ENCODE results near the gene AMBP.

DNA sequence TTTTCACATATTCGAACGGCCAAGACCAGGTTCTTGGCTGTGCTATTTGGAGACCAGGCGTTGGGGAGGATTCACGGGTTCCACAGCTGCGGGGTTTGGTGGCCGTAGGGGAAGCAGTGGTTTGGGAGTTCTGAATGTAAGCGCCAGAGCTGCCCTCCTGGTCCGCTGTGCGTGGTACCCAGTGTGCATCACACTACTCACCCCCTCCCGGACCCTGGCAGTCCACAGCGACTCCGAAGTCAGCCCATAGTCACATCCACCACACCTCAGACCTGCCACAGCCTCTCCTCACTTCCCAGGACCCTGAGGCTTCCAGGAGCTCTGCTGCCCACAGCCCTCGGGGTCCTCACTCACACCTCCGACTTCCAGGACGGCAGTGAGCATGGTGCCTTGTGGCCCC lies 26.8 kb downstream of the AMBP start:
- no peak for TF ChIP-seq CTCF (IDR thresholded peaks at IDR 0.05; ENCODE audit: low read length)
- no peak for TF ChIP-seq EZH2 (IDR thresholded peaks at IDR 0.05; ENCODE audit: borderline replicate concordance, low read length)
